22Rv1 (cell line): ENCODE results near the gene CD1C.

Experiments
- ZFX ChIP-seq: fragments of 450-650 bp; IDR thresholded peaks from 2 replicates; pipeline ENCODE4 v1.6.1; 2017; ENCODE audit warnings: antibody characterized with exemption, borderline replicate concordance
- TF ChIP-seq, protein P1 (sequence below): fragments of 450-650 bp; IDR thresholded peaks from 2 replicates; pipeline ENCODE4 v1.5.1; 2017; ENCODE audit warnings: mild to moderate bottlenecking

DNA sequence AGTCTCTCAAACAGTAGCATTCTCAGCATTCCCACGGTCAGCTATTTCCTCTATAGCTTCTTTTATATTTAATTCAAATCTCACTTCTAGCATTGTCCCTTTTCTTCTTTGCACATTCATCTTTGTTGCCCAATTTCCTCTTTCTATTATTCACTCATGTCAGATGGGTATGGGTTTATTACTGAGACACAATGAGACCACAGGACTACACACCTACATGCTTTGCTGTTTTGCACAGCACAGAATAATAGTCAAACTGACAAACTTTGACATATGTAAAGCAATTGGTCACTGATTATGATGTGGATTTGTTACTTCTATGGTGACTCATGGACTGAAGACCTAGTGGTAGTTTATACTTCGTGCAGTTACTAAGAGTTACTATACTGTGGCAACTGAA, 5.8 kb upstream of the CD1C start:
- TF ChIP-seq, protein P1, sequence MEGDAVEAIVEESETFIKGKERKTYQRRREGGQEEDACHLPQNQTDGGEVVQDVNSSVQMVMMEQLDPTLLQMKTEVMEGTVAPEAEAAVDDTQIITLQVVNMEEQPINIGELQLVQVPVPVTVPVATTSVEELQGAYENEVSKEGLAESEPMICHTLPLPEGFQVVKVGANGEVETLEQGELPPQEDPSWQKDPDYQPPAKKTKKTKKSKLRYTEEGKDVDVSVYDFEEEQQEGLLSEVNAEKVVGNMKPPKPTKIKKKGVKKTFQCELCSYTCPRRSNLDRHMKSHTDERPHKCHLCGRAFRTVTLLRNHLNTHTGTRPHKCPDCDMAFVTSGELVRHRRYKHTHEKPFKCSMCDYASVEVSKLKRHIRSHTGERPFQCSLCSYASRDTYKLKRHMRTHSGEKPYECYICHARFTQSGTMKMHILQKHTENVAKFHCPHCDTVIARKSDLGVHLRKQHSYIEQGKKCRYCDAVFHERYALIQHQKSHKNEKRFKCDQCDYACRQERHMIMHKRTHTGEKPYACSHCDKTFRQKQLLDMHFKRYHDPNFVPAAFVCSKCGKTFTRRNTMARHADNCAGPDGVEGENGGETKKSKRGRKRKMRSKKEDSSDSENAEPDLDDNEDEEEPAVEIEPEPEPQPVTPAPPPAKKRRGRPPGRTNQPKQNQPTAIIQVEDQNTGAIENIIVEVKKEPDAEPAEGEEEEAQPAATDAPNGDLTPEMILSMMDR = no peak
- no peak for TF ChIP-seq ZFX
